GM19395 (cell line): ENCODE measurements around the gene ARMC2.
"Not testable (repeated sequence)": the region's sequence is repeated elsewhere in the genome, so short reads cannot be mapped to it uniquely, and the experiment has no call there.

ENCODE experiments used
- ATAC-seq: cut with Tn5 transposase; IDR thresholded peaks from one replicate; pipeline ENCODE4 v1.9.1; 2021; ENCODE audit warnings: mild to moderate bottlenecking, moderate library complexity; ENCODE audit not compliant: unreplicated experiment

The ARMC2 gene

GRCh38 chr6:108915258-108915657 is 67.0 kb downstream of the ARMC2 start:
- no peak for ATAC-seq

- ATAC-seq, result no peak
Measured at GRCh38 chr6:108916026-108916686, 67.9 kb downstream of the ARMC2 start.

GRCh38 chr6:108920751-108921150 is 72.5 kb downstream of the ARMC2 start:
- ATAC-seq, result no peak

- ATAC-seq, result no peak
Measured at GRCh38 chr6:108921547-108922361, 73.5 kb downstream of the ARMC2 start.

- no peak for ATAC-seq
Measured at GRCh38 chr6:108922499-108922898, 74.3 kb downstream of the ARMC2 start.

- ATAC-seq, result no peak
Measured at GRCh38 chr6:108927927-108928326, 79.7 kb downstream of the ARMC2 start.

- ATAC-seq, result no peak
Measured at GRCh38 chr6:108928650-108929049, 80.4 kb downstream of the ARMC2 start.

GRCh38 chr6:108931090-108931489 is 82.9 kb downstream of the ARMC2 start:
- not testable (repeated sequence) for ATAC-seq

GRCh38 chr6:108937170-108937569 is 88.9 kb downstream of the ARMC2 start:
- ATAC-seq, result no peak

- no peak for ATAC-seq
Measured at GRCh38 chr6:108940741-108941140, 92.5 kb downstream of the ARMC2 start.

- no peak for ATAC-seq
Measured at GRCh38 chr6:108941281-108941680, 93.1 kb downstream of the ARMC2 start.

GRCh38 chr6:108941859-108942258 is 93.6 kb downstream of the ARMC2 start:
- no peak for ATAC-seq

GRCh38 chr6:108942556-108943492 is 94.6 kb downstream of the ARMC2 start:
- no peak for ATAC-seq

GRCh38 chr6:108944071-108944470 is 95.8 kb downstream of the ARMC2 start:
- no peak for ATAC-seq

GRCh38 chr6:108944707-108945680 is 96.8 kb downstream of the ARMC2 start:
- no peak for ATAC-seq

- no peak for ATAC-seq
Measured at GRCh38 chr6:108945681-108946159, 97.5 kb downstream of the ARMC2 start.

- no peak for ATAC-seq
Measured at GRCh38 chr6:108946695-108947094, 98.5 kb downstream of the ARMC2 start.

- ATAC-seq, result no peak
Measured at GRCh38 chr6:108947114-108947854, 99.1 kb downstream of the ARMC2 start.

- ATAC-seq, result no peak
Measured at GRCh38 chr6:108948181-108948661, 100.0 kb downstream of the ARMC2 start.
